SH-SY5Y (cell line): Measurements from ENCODE around the gene CHD9NB.

Experiments
- GATA2 ChIP-seq: IDR thresholded peaks from 2 replicates; pipeline ENCODE4 v1.6.1; 2011; ENCODE audit warnings: mild to moderate bottlenecking, low read depth, low read length
- GATA3 ChIP-seq: IDR thresholded peaks from 2 replicates; pipeline ENCODE4 v1.6.1; 2011; ENCODE audit warnings: low read depth, mild to moderate bottlenecking, low read length, moderate library complexity

Gene CHD9NB

GRCh38 chr16:53090286-53090590 lies 37.5 kb upstream of the CHD9NB start:
- TF ChIP-seq GATA3 (no peak), GATA2 (no peak)

GRCh38 chr16:53089434-53090285 lies 37.0 kb upstream of the CHD9NB start:
- TF ChIP-seq GATA3 (no peak), GATA2 (no peak)

DNA sequence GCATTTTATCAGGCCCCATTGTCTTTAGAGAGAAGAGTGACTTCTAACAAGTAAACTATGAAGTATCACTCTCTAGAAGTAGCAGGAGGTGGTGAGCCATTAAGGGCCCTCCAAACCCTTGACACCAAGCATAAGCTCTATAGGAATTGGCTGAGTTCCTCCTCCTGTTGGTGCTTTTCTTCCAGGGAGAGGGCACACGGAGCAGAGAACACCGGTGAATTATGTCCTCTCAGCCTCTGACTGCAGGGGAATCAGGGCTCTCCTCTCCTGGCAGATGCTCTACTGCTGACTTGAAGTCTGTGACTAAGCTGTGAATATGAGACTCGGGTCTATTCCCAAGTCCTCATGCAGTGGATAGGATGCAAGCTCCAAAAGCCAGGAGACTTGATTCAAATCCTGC lies 34.4 kb upstream of the CHD9NB start:
- TF ChIP-seq GATA2 (no peak), GATA3 (no peak)

DNA sequence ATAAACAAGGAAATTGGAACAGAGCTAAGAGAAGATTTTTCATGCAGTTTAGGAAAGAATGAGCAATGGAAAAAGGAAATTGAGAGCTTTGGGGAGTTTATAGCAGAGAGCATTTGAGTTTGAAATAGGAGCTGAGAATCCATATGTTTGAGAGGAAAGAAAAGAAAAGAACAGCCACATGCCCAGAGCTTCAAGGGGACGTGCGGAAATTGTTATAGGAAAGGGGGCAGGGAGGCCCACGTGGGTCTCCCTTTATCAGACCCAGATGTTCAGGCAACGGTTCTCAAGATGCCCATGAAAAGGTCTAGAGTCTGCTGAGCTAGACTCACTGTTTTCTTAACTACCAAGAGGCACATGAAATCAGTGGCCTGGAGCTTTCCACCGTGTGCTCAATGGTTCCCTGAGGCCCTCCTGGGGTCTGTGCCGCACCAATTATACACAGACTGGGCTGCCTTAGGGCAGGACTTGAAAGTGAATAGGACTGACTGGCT lies 33.3 kb upstream of the CHD9NB start:
- TF ChIP-seq GATA3 = no peak
- no peak for TF ChIP-seq GATA2

DNA sequence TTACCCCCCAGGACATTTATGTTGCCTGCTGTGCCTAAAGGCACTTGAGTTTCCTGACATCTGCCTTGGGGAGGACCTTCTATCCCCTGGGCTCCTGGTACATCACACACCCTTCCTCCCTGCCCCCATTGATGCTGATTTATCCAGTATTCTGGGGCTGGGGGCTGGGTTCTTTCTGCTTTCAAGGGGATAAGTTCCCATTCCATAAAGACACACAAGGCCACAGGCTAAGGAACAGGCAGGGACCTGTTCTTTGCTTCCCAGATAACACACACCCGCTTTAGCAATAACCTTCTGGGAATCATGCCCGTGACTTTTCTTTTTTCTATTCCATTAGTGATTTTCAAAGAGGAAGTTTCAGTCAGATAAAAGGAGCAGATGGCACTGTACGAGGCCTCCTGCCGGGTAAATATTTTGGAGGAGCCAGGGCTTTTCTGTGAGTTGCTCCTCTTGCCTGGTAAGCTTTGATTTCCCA lies 32.7 kb upstream of the CHD9NB start:
- TF ChIP-seq GATA3 (0 out of 2 replicates have a peak, but pooled peaks have one; percentile 21), GATA2 (peak; percentile 78)

- TF ChIP-seq GATA3 (no peak), GATA2 (no peak)
These were observed 32.1 kb upstream of the CHD9NB start for GRCh38 chr16:53084746-53085334.

- TF ChIP-seq GATA2 (no peak), GATA3 (no peak)
These were observed 31.4 kb upstream of the CHD9NB start for GRCh38 chr16:53084141-53084541.

DNA sequence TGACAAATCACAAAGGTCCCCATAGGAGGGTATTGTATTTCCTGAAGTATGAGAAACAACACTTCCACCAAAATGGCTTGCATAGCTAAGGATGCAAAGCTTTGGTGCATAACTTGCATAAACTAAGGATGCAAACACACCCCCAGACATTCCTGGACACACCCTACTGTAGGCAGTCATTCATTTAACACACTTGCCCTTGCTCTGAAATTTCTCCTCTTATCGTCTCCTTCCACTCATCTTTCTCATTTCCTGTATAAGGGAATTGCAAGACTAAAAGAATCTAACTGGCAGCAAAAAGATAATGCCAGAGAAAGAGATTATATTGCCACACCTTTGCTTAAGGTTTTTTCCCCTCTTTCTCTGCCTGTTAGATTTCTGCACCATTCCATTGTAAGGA lies 30.4 kb upstream of the CHD9NB start:
- TF ChIP-seq GATA2 = no peak

DNA sequence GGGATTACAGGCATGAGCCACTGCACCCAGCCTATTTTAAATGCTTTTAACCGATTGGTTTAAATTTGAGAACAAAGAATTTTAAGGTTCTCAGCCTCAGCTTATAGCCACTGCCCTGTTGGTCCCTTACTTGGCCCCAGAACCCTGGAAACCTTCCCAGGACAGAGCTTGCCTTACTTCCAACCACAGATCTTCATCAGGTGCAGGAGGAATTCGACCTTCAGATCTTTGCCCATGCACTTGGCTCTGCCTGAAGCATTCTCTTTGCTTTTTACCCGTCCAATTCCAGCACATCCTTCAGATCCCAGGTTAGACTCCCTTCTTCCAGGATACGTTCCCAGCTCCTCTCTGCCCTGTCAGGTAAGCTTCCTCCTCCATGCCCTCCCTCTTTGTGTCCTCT lies 29.8 kb upstream of the CHD9NB start:
- TF ChIP-seq GATA3 (no peak), GATA2 (no peak)

DNA sequence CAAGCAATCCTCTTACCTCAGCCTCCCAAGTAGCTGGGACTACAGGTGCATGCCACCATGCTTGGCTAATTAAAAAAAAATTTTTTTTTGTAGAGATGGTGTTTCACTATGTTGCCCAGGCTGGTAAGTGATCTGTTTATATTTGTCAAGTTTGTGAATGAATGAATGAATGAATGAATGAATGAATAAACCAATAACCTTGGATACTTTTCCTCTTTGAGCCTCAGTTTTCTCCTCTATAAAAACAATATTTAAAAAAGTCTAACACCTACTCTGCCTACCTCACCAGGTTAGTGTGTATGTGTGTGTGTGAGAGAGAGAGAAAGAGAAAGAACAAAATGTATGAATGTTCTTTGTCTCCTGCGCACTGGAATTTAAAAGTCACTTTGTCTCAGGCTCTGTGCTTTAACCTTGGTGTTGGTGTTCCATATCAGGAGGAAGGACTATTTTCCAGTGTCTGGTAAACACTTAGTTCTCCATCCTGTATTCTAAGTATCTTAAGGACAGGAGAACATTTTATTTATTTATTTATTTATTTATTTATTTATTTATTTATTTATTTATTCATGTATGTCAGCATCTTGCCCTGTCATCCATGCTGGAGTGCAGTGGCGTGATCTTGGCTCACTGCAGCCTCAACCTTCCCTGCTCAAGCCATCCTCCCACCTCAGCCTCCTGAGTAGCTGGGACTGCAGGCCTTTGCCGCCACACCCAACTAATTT lies 29.1 kb upstream of the CHD9NB start:
- TF ChIP-seq GATA3 (no peak), GATA2 (no peak)

DNA sequence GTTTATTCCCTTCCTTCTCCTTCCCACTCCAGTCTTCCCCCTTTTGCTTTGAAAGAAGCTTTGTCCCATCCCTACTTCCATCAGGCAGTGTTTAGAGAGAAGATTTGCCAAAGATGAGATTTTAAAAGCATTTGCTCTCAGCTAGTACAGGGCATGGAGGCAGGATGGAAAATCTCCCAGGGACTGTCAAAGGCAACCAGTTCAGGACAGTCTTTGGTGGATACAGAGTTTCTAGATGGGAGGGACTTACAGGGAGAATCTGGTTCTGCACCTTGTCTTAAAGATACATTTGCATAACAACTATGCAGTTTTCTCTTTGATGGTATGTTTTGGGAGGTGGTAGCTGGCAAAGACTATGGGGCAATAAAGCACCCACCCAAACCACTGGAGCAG lies 28.3 kb upstream of the CHD9NB start:
- TF ChIP-seq GATA2 (no peak), GATA3 (no peak)

- TF ChIP-seq GATA2 = no peak
- TF ChIP-seq GATA3 = no peak
These were observed 27.8 kb upstream of the CHD9NB start for GRCh38 chr16:53080345-53081031.

DNA sequence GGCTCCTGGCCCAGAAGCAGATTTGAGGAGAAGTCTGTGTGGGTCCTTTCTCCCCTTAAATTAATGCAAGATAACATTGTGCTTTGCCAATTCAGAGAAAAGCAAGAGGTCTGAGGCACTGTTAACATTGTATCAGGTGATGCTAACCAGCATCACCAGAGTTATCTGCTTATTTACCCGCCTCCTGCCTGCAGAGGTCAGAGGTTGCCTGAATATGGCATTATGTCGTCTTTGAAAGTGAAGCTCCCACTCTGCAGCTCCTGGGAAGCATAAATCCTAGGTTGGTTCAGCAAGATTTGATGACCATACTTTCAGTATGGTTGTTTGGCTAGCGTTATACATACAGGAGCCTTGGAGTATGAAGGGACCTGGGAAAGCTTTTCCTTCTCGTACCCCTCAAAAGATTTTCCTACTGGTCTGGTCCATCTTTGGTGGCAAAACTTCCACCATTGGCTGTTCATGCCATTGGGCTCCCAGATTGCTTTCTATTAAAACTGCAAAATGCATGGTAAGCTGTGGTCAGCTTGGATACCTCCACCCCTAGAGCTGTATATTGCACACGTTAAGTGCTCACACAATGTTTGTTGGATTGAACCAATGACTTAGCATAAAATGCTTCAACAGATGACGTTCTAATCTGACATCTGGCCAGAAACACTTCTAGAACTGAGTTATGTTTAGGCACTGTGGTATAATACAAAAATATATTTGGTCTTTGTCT lies 26.2 kb upstream of the CHD9NB start:
- TF ChIP-seq GATA2 (no peak), GATA3 (no peak)
